Mesothelial cell of epicardium (in vitro differentiated cells): ENCODE measurements around the gene TSPAN18. TPM values are rescaled to one million over a fixed set of nuclear protein-coding genes. Genes with fewer than 3 reads are reported as not detected.

Experiments
- DNase-seq, 2 experiments: peaks; one replicate each; pipeline ENCODE4 v3.0.0; 2021; ENCODE audit warnings: low spot score in 2 of 2; ENCODE audit not compliant: unreplicated experiment in 2 of 2
- H3K27ac Mint-ChIP-seq: 2 replicates; pipeline ENCODE4 v1.8.0; 2021; ENCODE audit warnings: mixed read lengths
- H3K27me3 Mint-ChIP-seq: 2 replicates; pipeline ENCODE4 v1.8.0; 2021; ENCODE audit warnings: low read depth, mixed read lengths
- H3K36me3 Mint-ChIP-seq: 2 replicates; pipeline ENCODE4 v1.8.0; 2021; ENCODE audit warnings: mixed read lengths
- H3K4me1 Mint-ChIP-seq: 2 replicates; pipeline ENCODE4 v1.8.0; 2021; ENCODE audit warnings: mixed read lengths
- H3K4me3 Mint-ChIP-seq: 2 replicates; pipeline ENCODE4 v1.8.0; 2021; ENCODE audit warnings: mild to moderate bottlenecking, moderate library complexity, mixed read lengths
- H3K9me3 Mint-ChIP-seq: 2 replicates; pipeline ENCODE4 v1.8.0; 2021; ENCODE audit warnings: mixed read lengths
- total RNA-seq: library from RNA; stranded (reverse); gene quantifications from 3 replicates; pipeline ENCODE4 v1.2.1, GENCODE V29; 2021
- TF ChIP-seq, protein P1 (sequence below): fragments of 200-600 bp; sonication (generic); IDR thresholded peaks from one replicate; pipeline ENCODE4 v1.5.0; 2021; ENCODE audit warnings: antibody characterized with exemption; ENCODE audit not compliant: unreplicated experiment

TSPAN18 gene
- total RNA-seq, 1 donor from 2014 or later, result 47.4 TPM

DNA sequence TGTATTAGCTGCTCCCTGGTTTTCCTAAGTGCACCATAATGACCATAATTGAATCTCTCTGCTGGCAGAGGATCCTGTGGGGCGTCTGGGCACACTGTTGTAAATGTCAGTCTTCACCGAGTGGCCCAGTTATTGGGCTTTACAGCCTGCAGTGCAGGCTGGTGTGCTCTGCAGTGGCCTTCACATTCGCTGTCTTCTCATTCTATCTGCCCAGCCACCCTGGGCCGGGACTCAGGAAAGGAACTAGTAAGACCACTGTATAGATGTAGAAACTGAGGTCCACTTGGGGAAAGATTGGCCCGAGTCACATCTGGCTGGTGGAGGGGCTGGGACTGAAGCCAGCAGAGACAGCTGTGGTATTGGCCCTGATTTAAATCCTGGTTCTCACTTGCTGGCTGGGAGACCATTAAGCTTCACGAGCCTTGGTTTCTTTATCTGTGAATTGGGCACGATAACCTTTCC, 49.3 kb downstream of the TSPAN18 start:
- Mint-ChIP-seq H3K27ac (peak overlapping the region; percentile 7), H3K4me1 (peaks cover 19% of the 10 kb centered on the region), H3K27me3 (no peaks in the 10 kb centered on the region), H3K9me3 (no peaks in the 10 kb centered on the region), H3K36me3 (no peaks in the 10 kb centered on the region), H3K4me3 (no peak overlapping the region)
- DNase-seq, result no peak
- TF ChIP-seq, protein P1, sequence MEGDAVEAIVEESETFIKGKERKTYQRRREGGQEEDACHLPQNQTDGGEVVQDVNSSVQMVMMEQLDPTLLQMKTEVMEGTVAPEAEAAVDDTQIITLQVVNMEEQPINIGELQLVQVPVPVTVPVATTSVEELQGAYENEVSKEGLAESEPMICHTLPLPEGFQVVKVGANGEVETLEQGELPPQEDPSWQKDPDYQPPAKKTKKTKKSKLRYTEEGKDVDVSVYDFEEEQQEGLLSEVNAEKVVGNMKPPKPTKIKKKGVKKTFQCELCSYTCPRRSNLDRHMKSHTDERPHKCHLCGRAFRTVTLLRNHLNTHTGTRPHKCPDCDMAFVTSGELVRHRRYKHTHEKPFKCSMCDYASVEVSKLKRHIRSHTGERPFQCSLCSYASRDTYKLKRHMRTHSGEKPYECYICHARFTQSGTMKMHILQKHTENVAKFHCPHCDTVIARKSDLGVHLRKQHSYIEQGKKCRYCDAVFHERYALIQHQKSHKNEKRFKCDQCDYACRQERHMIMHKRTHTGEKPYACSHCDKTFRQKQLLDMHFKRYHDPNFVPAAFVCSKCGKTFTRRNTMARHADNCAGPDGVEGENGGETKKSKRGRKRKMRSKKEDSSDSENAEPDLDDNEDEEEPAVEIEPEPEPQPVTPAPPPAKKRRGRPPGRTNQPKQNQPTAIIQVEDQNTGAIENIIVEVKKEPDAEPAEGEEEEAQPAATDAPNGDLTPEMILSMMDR, result no peak

DNA sequence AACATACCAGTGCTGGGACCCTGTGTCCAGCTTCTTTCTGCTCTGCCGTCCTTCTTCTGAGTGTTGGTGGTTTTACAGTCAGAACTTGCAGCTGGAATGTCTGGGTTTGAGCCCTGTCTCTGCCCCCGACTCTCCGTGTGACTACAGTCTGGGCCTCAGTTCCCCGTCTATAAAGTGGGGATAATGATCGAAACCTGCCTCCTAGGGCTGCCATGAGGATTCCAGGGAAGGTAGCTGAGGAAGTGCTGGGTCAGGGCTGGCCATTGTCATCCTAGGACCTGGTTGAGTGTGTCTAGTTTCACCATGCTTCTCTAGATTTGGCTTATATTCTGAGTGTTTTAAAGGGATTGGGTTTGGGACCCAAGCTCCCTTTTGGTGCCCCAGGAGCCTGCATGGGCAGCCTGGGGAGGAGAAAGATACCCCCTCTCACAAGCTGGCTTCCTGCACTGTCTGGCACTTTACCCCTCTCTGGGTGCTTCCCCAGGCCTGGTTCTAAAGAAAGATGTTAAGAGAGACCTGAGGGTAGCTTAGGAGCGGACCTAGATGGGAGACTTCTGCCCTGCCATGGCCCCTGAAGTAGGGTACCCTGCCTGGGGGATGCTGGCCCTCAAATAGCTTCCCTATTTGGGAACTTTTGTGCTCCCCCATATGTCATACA, 49.9 kb downstream of the TSPAN18 start:
- no peak overlapping the region for H3K4me3 Mint-ChIP-seq
- TF ChIP-seq, protein P1, result no peak
- peak in 1 of 2 experiments; percentile 27 for DNase-seq
- peaks cover 26% of the 10 kb centered on the region for H3K4me1 Mint-ChIP-seq
- H3K27ac Mint-ChIP-seq, result no peak overlapping the region
- H3K36me3 Mint-ChIP-seq, result no peaks in the 10 kb centered on the region
- no peaks in the 10 kb centered on the region for H3K27me3 Mint-ChIP-seq
- no peaks in the 10 kb centered on the region for H3K9me3 Mint-ChIP-seq

DNA sequence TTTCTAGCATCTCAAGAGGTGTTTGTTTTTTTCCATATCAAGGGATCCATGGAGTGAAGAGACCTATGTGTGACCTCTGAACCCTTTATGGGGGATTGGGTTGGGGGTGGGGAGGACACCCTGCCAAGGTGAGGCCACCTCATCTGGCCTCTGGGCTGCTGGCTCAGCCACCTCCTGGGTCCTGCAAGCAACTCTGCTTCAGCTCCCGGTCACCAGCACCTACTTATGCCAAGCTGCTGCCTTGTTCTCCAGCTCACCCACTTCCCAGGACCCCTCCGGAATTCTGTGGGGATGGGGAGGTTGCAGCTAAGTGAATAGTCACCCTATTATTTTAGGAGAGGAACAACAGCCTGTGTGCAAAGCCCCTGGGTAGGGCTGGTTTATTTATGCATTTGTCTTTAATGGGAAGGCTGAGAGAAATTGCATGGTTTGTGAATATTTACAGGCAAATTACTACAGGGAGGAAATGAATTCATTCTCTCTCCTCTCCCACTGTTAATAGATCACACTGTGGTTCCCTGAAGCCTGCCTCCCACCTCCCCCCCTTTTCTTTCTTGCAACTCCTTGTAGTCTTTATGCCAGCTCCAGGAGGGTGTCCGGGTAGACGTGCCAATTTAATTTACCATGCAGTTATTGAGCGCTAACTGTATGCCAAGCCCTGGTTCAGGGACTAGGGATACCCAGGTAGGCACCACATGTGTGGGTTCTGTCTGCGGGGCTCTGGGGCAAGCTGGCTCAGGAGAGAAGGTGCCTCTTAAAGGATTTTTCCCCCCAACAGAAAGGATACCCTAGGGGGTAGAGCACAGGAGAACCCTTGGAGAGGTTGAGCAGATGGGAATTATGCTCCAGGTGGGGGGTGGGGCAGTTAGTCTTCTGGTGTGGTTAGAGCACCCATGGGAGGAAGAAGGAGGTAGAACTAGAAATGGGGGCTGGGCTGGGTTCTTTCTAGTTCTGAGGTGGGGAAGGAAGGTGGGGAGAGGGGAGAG, 50.7 kb downstream of the TSPAN18 start:
- H3K27ac Mint-ChIP-seq, result no peak overlapping the region
- peaks cover 27% of the 10 kb centered on the region for H3K4me1 Mint-ChIP-seq
- no peak overlapping the region for H3K4me3 Mint-ChIP-seq
- no peaks in the 10 kb centered on the region for H3K27me3 Mint-ChIP-seq
- no peaks in the 10 kb centered on the region for H3K36me3 Mint-ChIP-seq
- H3K9me3 Mint-ChIP-seq, result no peaks in the 10 kb centered on the region
- TF ChIP-seq, protein P1, result no peak
- DNase-seq, result peak in 1 of 2 experiments; percentile 33

DNA sequence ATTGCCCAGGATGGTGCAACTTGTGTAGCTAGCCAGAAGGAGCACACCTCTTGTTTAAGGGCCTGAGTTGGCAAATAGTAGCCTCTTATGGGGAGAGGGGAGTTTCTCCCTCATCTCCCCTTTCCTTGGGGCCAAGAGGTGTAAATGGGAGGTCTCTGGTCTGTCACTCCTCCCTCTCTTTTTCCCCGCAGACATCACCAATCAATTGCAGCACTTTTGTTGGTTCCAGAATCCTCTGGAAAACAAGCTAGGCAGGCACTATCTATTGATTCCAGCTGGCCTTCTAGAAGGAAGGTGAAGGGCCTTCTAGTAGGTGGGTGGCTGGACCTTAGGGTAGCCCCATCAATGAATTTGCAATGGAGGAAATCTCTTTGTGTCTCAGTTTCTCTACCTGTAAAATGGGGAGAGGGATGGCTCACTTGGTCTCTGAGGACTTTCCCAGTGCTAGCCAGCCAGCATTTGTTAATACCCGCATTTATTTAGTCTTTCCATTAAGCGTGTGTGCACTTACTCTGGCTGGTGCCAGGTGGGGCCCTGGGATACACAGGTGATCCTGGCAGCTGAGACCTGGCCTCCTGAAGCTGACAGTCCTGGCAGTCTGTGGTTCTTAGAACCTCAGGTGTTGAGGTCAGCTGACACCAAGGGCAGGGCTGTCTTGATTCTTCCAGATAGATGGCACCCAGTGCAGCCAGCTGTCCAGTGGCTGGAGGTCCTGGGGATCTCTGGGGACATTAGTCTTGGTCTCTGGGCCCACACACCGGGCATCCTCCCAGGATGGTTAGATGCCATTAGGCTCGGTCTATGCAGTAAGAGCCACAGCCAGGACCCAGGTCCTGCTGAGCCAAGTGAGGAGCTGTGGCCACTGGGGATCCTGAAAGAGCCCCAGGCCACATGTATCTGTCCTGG, 51.7 kb downstream of the TSPAN18 start:
- no peak overlapping the region for H3K4me3 Mint-ChIP-seq
- no peak overlapping the region for H3K27ac Mint-ChIP-seq
- H3K27me3 Mint-ChIP-seq, result no peaks in the 10 kb centered on the region
- H3K4me1 Mint-ChIP-seq, result peaks cover 27% of the 10 kb centered on the region
- TF ChIP-seq, protein P1, result no peak
- H3K36me3 Mint-ChIP-seq, result no peaks in the 10 kb centered on the region
- H3K9me3 Mint-ChIP-seq, result no peaks in the 10 kb centered on the region
- DNase-seq, result peak in 1 of 2 experiments; percentile 33
